Stimulated activated CD8-positive, alpha-beta memory T cell treated with anti-CD3 and anti-CD28 coated beads, Interleukin-15, amount 100 ng/mL, for 4 hours (primary cell): ENCODE measurements around the gene C2orf92.
"Not testable (repeated sequence)": the region's sequence is repeated elsewhere in the genome, so short reads cannot be mapped to it uniquely, and the experiment has no call there.

Experiments used
- DNase-seq, 2 donors: peaks; one replicate each; pipeline ENCODE4 v3.0.0-alpha.2; 2020; ENCODE audit warnings: low read depth in 2 of 2

Gene C2orf92

GRCh38 chr2:97693476-97693875 is 24.0 kb downstream of the C2orf92 start:
- DNase-seq = no peak

- DNase-seq = no peak
Measured at GRCh38 chr2:97695744-97696143, 26.2 kb downstream of the C2orf92 start.

GRCh38 chr2:97697252-97698235 is 28.0 kb downstream of the C2orf92 start:
- peak; percentile 69 to 81 for DNase-seq

- DNase-seq = no peak
Measured at GRCh38 chr2:97698530-97698929, 29.0 kb downstream of the C2orf92 start.

- DNase-seq = no peak
Measured at GRCh38 chr2:97699765-97700444, 30.4 kb downstream of the C2orf92 start.

GRCh38 chr2:97701186-97701585 is 31.7 kb downstream of the C2orf92 start:
- no peak for DNase-seq

- no peak for DNase-seq
Measured at GRCh38 chr2:97701851-97702465, 32.4 kb downstream of the C2orf92 start.

GRCh38 chr2:97702731-97703470 is 33.4 kb downstream of the C2orf92 start:
- DNase-seq = no peak

- no peak for DNase-seq
Measured at GRCh38 chr2:97703741-97704140, 34.2 kb downstream of the C2orf92 start.

GRCh38 chr2:97704989-97705388 is 35.5 kb downstream of the C2orf92 start:
- DNase-seq = no peak

- DNase-seq = no peak
Measured at GRCh38 chr2:97706112-97706511, 36.6 kb downstream of the C2orf92 start.

GRCh38 chr2:97706708-97707345 is 37.3 kb downstream of the C2orf92 start:
- DNase-seq = no peak

GRCh38 chr2:97707362-97708047 is 38.0 kb downstream of the C2orf92 start:
- no peak for DNase-seq

GRCh38 chr2:97708048-97708380 is 38.5 kb downstream of the C2orf92 start:
- DNase-seq = no peak

- no peak for DNase-seq
Measured at GRCh38 chr2:97708608-97709007, 39.1 kb downstream of the C2orf92 start.

- DNase-seq = no peak
Measured at GRCh38 chr2:97711394-97711711, 41.8 kb downstream of the C2orf92 start.

- DNase-seq = not testable (repeated sequence)
Measured at GRCh38 chr2:97712175-97712574, 42.7 kb downstream of the C2orf92 start.

GRCh38 chr2:97712693-97713295 is 43.3 kb downstream of the C2orf92 start:
- peak; percentile 52 to 68 for DNase-seq

GRCh38 chr2:97713296-97714083 is 44.0 kb downstream of the C2orf92 start, which contains the start of gene ZAP70:
ZAP70 (plus strand) TSS chr2:97713576; CDS start chr2:97724037, 10,461 bp downstream.
- DNase-seq = peak in 1 of 2 donors; percentile 49
